SK-N-SH treated with all-trans-retinoic acid at 6 μM for 48 hours (cell line): ENCODE results near the gene CYP2U1.

ENCODE experiments used
- ATAC-seq: fragments of 200-7000 bp; cut with Tn5 transposase; 3 replicates; pipeline ENCODE4 v1.9.1; 2020; ENCODE audit warnings: mild to moderate bottlenecking, moderate library complexity
- CREB5 ChIP-seq: fragments of 250-450 bp; sonication (Bioruptor Pico); IDR thresholded peaks from 2 replicates; pipeline ENCODE4 v1.5.1; 2020; ENCODE audit warnings: low read depth, mild to moderate bottlenecking, moderate library complexity
- CSDC2 ChIP-seq: fragments of 250-450 bp; sonication (Bioruptor Pico); IDR thresholded peaks from 2 replicates; pipeline ENCODE4 v1.5.0; 2020; ENCODE audit warnings: mild to moderate bottlenecking, moderate library complexity
- ESRRG ChIP-seq: fragments of 250-450 bp; sonication (Bioruptor Pico); IDR thresholded peaks from 2 replicates; pipeline ENCODE4 v1.6.1; 2021; ENCODE audit warnings: mild to moderate bottlenecking
- GLIS3 ChIP-seq: fragments of 250-450 bp; sonication (Bioruptor Pico); IDR thresholded peaks from 2 replicates; pipeline ENCODE4 v1.5.0; 2020; ENCODE audit warnings: mild to moderate bottlenecking, moderate library complexity
- ISL1 ChIP-seq: fragments of 250-450 bp; sonication (Bioruptor Pico); IDR thresholded peaks from 2 replicates; pipeline ENCODE4 v2.1.2; 2022; ENCODE audit warnings: mild to moderate bottlenecking, moderate library complexity
- OSR1 ChIP-seq: fragments of 250-450 bp; sonication (Bioruptor Pico); IDR thresholded peaks from 2 replicates; pipeline ENCODE4 v1.8.0; 2022; ENCODE audit warnings: moderate library complexity, mild to moderate bottlenecking, inconsistent platforms
- POU6F1 ChIP-seq: fragments of 250-450 bp; sonication (Bioruptor Pico); IDR thresholded peaks from 2 replicates; pipeline ENCODE4 v1.8.0; 2021; ENCODE audit warnings: low read depth, mild to moderate bottlenecking, moderate library complexity, borderline replicate concordance
- PPARA ChIP-seq: fragments of 250-450 bp; sonication (Bioruptor Pico); IDR thresholded peaks from 2 replicates; pipeline ENCODE4 v1.5.0; 2020; ENCODE audit warnings: mild to moderate bottlenecking, borderline replicate concordance
- RARB ChIP-seq: fragments of 250-450 bp; sonication (Bioruptor Pico); IDR thresholded peaks from 2 replicates; pipeline ENCODE4 v1.8.0; 2021; ENCODE audit warnings: mild to moderate bottlenecking, moderate library complexity
- SNAI2 ChIP-seq: fragments of 250-450 bp; sonication (Bioruptor Pico); IDR thresholded peaks from 2 replicates; pipeline ENCODE4 v1.5.0; 2020; ENCODE audit warnings: mild to moderate bottlenecking, moderate library complexity
- TOX ChIP-seq: fragments of 250-450 bp; sonication (Bioruptor Pico); IDR thresholded peaks from 2 replicates; pipeline ENCODE4 v1.8.0; 2021; ENCODE audit warnings: mild to moderate bottlenecking, moderate library complexity, borderline replicate concordance
- TSHZ2 ChIP-seq: fragments of 250-450 bp; sonication (Bioruptor Pico); IDR thresholded peaks from 2 replicates; pipeline ENCODE4 v1.5.0; 2020; ENCODE audit warnings: mild to moderate bottlenecking, moderate library complexity
- ZC3H10 ChIP-seq: fragments of 250-450 bp; sonication (Bioruptor Pico); IDR thresholded peaks from 2 replicates; pipeline ENCODE4 v1.5.1; 2021; ENCODE audit warnings: mild to moderate bottlenecking, moderate library complexity
- ZFP3 ChIP-seq: fragments of 250-450 bp; sonication (Bioruptor Pico); IDR thresholded peaks from 2 replicates; pipeline ENCODE4 v1.5.0; 2020; ENCODE audit warnings: mild to moderate bottlenecking, moderate library complexity
- ZFP30 ChIP-seq: fragments of 450-650 bp; formaldehyde crosslinking; IDR thresholded peaks from 2 replicates; pipeline ENCODE4 v1.5.0; 2022; ENCODE audit warnings: mild to moderate bottlenecking, moderate library complexity
- ZNF565 ChIP-seq: fragments of 450-650 bp; formaldehyde crosslinking; conservative IDR thresholded peaks from 2 replicates; pipeline ENCODE4 v1.5.0; 2020; ENCODE audit warnings: low read depth, mild to moderate bottlenecking, moderate library complexity
- ZNF70 ChIP-seq: fragments of 450-650 bp; formaldehyde crosslinking; IDR thresholded peaks from 2 replicates; pipeline ENCODE4 v1.5.0; 2020; ENCODE audit warnings: mild to moderate bottlenecking, moderate library complexity
- ZNF8 ChIP-seq: fragments of 450-650 bp; formaldehyde crosslinking; IDR thresholded peaks from 2 replicates; pipeline ENCODE4 v1.5.0; 2020; ENCODE audit warnings: mild to moderate bottlenecking, moderate library complexity
- TF ChIP-seq, protein P1 (sequence below): fragments of 250-450 bp; sonication (Bioruptor Pico); IDR thresholded peaks from 2 replicates; pipeline ENCODE4 v1.8.0; 2020; ENCODE audit warnings: mild to moderate bottlenecking, moderate library complexity, borderline replicate concordance
- TF ChIP-seq, protein P2 (sequence below): fragments of 250-450 bp; sonication (Bioruptor Pico); IDR thresholded peaks from 2 replicates; pipeline ENCODE4 v1.5.1; 2021; ENCODE audit warnings: mild to moderate bottlenecking, moderate library complexity

CYP2U1 gene

GRCh38 chr4:107977482-107977881, 46.1 kb downstream of the CYP2U1 start (continued):
- no peak for TF ChIP-seq CREB5 (CRISPR knock-in tag)
- TF ChIP-seq ESRRG (CRISPR knock-in tag), result no peak

DNA sequence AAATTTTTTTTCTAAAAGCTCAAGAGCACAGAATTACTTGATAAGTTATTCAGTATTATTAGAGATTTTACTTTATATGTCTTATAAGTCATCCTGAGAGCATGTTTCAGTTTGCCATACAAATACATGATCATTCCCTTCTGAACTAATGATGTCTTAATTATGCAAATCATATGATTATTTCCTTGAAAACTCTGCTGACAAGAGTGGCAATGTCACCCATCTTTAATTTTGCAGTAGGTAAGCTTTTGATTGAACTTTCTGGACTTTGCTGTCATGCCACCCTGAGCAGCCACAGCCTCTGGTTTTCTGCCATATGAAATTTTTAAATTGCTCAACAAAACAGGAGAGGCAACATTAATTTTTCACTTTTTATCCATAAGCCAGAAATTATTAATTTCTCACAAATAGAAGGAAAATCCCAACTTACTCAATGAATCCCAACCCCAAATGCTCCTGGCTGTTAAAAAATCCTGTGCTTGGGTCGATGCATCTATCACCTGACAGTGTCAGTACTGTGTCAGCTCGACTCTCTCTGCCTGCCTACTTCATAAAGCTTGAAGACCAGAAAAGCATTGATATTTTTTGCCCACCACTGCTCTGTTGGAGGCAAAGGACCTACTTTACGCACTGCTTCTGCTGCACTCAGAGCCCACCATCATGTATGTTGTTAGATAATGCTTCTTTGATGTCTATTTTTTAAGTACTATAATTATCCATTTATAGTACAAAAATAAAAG, 46.8 kb downstream of the CYP2U1 start:
- TF ChIP-seq, protein P1, sequence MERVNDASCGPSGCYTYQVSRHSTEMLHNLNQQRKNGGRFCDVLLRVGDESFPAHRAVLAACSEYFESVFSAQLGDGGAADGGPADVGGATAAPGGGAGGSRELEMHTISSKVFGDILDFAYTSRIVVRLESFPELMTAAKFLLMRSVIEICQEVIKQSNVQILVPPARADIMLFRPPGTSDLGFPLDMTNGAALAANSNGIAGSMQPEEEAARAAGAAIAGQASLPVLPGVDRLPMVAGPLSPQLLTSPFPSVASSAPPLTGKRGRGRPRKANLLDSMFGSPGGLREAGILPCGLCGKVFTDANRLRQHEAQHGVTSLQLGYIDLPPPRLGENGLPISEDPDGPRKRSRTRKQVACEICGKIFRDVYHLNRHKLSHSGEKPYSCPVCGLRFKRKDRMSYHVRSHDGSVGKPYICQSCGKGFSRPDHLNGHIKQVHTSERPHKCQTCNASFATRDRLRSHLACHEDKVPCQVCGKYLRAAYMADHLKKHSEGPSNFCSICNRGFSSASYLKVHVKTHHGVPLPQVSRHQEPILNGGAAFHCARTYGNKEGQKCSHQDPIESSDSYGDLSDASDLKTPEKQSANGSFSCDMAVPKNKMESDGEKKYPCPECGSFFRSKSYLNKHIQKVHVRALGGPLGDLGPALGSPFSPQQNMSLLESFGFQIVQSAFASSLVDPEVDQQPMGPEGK (CRISPR knock-in tag), result no peak
- TF ChIP-seq POU6F1 (CRISPR knock-in tag), result no peak
- TF ChIP-seq ZFP30 (CRISPR knock-in tag), result no peak
- TF ChIP-seq ZFP3, result no peak
- TF ChIP-seq TOX (CRISPR knock-in tag), result no peak
- no peak for TF ChIP-seq GLIS3 (CRISPR knock-in tag)
- TF ChIP-seq TSHZ2, result no peak
- TF ChIP-seq ZC3H10 (CRISPR knock-in tag), result no peak
- TF ChIP-seq ISL1 (CRISPR knock-in tag), result no peak
- no peak for TF ChIP-seq OSR1
- TF ChIP-seq SNAI2, result no peak
- TF ChIP-seq CREB5 (CRISPR knock-in tag), result no peak
- TF ChIP-seq ZNF70, result no peak
- TF ChIP-seq ZNF565 (CRISPR knock-in tag), result no peak
- TF ChIP-seq PPARA (CRISPR knock-in tag), result no peak
- no peak for TF ChIP-seq ZNF8 (CRISPR knock-in tag)
- no peak for TF ChIP-seq CSDC2 (CRISPR knock-in tag)
- TF ChIP-seq RARB (CRISPR knock-in tag), result no peak
- TF ChIP-seq, protein P2, sequence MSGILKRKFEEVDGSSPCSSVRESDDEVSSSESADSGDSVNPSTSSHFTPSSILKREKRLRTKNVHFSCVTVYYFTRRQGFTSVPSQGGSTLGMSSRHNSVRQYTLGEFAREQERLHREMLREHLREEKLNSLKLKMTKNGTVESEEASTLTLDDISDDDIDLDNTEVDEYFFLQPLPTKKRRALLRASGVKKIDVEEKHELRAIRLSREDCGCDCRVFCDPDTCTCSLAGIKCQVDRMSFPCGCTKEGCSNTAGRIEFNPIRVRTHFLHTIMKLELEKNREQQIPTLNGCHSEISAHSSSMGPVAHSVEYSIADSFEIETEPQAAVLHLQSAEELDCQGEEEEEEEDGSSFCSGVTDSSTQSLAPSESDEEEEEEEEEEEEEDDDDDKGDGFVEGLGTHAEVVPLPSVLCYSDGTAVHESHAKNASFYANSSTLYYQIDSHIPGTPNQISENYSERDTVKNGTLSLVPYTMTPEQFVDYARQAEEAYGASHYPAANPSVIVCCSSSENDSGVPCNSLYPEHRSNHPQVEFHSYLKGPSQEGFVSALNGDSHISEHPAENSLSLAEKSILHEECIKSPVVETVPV (CRISPR knock-in tag), result no peak
- no peak for ATAC-seq
